ENCODE data around the gene MED16.

MED16 gene, protein sequence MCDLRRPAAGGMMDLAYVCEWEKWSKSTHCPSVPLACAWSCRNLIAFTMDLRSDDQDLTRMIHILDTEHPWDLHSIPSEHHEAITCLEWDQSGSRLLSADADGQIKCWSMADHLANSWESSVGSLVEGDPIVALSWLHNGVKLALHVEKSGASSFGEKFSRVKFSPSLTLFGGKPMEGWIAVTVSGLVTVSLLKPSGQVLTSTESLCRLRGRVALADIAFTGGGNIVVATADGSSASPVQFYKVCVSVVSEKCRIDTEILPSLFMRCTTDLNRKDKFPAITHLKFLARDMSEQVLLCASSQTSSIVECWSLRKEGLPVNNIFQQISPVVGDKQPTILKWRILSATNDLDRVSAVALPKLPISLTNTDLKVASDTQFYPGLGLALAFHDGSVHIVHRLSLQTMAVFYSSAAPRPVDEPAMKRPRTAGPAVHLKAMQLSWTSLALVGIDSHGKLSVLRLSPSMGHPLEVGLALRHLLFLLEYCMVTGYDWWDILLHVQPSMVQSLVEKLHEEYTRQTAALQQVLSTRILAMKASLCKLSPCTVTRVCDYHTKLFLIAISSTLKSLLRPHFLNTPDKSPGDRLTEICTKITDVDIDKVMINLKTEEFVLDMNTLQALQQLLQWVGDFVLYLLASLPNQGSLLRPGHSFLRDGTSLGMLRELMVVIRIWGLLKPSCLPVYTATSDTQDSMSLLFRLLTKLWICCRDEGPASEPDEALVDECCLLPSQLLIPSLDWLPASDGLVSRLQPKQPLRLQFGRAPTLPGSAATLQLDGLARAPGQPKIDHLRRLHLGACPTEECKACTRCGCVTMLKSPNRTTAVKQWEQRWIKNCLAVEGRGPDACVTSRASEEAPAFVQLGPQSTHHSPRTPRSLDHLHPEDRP

DNA sequence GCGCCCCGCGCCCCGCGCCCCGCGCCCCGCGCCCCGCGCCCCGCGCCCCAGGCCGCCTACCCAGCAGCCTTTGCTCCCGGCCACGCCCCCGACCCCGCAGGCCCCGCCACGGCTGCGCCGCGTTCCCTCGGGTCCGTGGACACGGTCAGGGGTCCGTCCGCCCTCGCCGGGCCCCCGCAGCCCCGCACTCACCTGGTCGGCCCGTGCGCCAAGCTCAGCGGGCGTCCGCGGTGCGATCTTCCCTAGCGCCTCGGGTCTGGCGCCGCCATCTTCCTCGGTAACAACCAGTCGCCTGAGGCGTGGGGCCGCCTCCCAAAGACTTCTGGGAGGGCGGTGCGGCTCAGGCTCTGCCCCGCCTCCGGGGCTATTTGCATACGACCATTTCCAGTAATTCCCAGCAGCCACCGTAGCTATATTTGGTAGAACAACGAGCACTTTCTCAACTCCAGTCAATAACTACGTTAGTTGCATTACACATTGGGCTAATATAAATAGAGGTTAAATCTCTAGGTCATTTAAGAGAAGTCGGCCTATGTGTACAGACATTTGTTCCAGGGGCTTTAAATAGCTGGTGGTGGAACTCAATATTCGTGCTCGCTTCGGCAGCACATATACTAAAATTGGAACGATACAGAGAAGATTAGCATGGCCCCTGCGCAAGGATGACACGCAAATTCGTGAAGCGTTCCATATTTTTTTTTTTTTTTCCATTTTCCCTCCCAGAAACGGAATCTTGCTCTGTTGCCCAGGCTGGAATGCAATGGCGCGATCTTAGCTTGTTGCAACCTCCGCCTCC lies at the start of gene MED16, which contains the start of gene RNU6-9:
MED16 (minus strand) TSS at position 294 of the 796 bp plus-strand sequence. CDS start 2,056 bp downstream, outside the sequence.
RNU6-9 (plus strand) TSS at position 591 of the 796 bp plus-strand sequence.
- no peak for TF ChIP-seq ZFX (IDR thresholded peaks at IDR 0.05; ENCODE audit: borderline replicate concordance)
- TF ChIP-seq, protein P1, sequence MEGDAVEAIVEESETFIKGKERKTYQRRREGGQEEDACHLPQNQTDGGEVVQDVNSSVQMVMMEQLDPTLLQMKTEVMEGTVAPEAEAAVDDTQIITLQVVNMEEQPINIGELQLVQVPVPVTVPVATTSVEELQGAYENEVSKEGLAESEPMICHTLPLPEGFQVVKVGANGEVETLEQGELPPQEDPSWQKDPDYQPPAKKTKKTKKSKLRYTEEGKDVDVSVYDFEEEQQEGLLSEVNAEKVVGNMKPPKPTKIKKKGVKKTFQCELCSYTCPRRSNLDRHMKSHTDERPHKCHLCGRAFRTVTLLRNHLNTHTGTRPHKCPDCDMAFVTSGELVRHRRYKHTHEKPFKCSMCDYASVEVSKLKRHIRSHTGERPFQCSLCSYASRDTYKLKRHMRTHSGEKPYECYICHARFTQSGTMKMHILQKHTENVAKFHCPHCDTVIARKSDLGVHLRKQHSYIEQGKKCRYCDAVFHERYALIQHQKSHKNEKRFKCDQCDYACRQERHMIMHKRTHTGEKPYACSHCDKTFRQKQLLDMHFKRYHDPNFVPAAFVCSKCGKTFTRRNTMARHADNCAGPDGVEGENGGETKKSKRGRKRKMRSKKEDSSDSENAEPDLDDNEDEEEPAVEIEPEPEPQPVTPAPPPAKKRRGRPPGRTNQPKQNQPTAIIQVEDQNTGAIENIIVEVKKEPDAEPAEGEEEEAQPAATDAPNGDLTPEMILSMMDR (IDR thresholded peaks at IDR 0.05) = no peak
- peak within 1 kb of the TSS; percentile 90 for H3K27ac ChIP-seq

DNA sequence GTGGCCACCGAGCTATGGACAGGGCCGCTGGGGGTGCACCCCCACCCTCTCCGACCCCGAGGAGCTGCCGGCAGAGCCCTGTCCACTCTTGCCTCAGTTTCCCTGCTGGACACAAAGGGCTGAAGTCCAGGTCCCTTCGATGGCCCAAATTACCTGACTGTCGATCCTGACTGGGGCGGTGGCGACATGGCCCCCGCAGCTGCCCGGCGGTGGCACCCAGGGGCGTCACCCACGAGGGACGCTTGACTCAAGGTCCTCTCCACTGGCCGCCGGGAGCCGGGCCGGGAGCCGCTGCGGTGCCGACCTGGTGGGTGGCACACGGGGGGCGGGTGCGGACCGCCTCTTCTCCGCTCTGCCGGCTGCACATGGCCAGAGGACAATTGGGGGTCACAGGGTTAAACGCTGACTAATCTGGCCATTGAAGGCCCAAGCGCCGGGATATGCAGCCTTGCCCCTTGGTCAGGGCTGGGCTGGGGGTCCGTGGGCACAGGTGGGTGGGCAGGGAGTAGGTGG lies 49.2 kb upstream of the MED16 start:
- TF ChIP-seq, protein P1 (IDR thresholded peaks at IDR 0.05) = no peak
- TF ChIP-seq ZFX (IDR thresholded peaks at IDR 0.05; ENCODE audit: borderline replicate concordance) = no peak

DNA sequence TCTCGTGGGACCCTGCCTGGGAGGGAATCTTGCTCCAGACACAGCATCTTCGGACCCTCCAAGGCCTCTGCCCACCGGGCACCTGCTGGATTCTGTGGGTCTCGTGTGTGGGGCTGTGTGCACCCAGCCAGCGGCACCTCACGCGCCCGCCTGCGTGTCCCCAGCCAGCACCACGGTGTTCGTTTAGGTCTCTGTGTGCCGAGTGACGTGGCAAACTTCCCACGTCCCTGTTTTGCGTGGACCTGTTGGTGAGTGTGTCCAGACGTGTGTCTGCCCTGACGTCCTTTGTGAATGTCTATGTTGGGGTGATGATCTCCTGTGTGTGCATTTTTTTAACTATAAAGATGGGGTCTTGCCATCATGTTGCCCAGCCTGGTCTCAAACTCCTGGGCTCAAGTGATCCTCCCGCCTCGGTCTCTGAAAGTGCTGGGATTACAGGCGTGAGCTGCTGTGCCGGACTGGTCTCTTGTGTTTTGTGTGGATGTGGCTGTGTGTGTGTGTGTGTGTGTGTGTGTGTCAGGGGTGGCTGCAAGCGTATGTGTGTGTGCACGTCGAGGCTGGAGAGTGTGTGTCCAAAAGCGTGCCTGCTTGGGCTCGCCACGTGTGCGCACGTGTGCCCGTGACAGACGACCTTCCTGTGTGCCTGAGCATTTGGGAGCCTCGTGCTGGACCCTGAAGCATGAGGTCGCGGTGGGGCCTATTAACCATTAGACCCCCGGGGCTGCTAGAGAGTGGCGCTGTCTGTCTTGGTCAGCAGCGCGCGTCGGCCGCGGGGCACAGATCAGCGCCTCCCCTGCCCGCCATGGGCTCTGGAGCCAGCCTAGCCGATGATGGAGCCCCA lies 48.5 kb upstream of the MED16 start:
- no peak for TF ChIP-seq ZFX (IDR thresholded peaks at IDR 0.05; ENCODE audit: borderline replicate concordance)
- TF ChIP-seq, protein P1 (IDR thresholded peaks at IDR 0.05) = no peak

More for the DNA sequence above, 49.2 kb upstream of the MED16 start:
- no peak overlapping the region for H3K27ac ChIP-seq

DNA sequence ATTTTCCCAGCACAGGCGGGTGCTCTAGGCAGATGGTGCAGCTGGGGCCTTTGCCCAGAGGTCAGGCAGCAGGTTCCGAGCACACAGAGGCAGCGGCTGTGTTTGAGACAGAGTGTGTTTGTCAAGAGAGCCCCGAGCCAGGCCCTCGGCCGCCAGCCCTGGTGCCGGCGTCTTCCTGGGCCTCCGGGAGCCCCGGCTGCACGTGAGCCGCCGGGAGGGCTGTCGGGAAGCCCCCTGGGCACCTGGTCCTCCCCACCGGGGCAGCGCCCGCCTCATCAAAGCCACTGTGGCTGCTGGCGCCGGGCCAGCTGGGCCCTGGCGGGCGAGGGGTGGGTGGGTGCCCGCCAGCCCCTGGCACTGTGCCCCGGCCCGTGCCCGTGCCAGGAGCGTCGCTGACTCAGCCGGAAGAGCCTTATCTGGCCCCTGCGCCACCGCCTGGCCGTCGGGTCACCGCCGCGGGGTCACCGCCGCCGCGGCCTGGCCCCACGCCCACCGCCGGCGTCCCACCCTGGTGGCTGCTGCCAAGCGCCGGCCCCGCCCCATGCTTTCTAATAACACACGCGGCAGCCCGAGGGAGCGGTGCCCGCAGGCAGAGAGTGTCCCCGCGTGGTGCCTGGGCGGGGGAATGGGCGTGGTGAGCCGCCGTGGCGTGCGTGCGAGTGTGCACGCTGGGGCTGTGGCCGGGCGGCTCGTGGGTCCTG lies 47.8 kb upstream of the MED16 start:
- TF ChIP-seq, protein P1 (IDR thresholded peaks at IDR 0.05) = peak; percentile 28; the same call in 1 of the 2 replicates
- no peak for TF ChIP-seq ZFX (IDR thresholded peaks at IDR 0.05; ENCODE audit: borderline replicate concordance)
- peak overlapping the region; percentile 46 for H3K27ac ChIP-seq

More for the DNA sequence above, 48.5 kb upstream of the MED16 start:
- no peak overlapping the region for H3K27ac ChIP-seq

DNA sequence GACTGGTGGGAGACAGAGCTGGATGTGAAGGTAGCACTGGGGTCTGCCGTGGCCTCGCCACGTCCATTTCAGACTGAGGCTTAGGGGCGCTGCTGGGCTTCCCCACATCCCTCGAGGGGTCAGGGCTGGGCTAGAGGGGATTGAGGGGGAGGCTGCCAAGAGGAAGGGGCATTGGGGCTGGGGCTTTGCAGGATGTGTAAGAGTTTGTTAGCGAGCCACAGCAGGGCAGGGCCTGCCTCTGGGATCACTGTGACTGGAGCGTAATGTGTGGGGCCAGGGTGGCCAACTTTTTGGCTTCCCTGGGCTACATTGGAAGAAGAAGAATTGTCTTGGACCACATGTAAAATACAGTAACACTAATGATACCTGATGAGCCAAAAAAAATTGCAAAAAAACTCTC lies 46.9 kb upstream of the MED16 start:
- no peak overlapping the region for H3K27ac ChIP-seq
- TF ChIP-seq, protein P1 (IDR thresholded peaks at IDR 0.05) = no peak
- no peak for TF ChIP-seq ZFX (IDR thresholded peaks at IDR 0.05; ENCODE audit: borderline replicate concordance)
